Measurements from ENCODE around the gene ZNF506. TPM values are rescaled to one million over a fixed set of nuclear protein-coding genes. Genes with fewer than 3 reads are reported as not detected.
"Not testable (repeated sequence)": the region's sequence is repeated elsewhere in the genome, so short reads cannot be mapped to it uniquely, and the experiment has no call there.

The ZNF506 gene
- total and polyA plus RNA-seq, 2 experiments from 2014 or later = 26.0 to 42.1 TPM

DNA sequence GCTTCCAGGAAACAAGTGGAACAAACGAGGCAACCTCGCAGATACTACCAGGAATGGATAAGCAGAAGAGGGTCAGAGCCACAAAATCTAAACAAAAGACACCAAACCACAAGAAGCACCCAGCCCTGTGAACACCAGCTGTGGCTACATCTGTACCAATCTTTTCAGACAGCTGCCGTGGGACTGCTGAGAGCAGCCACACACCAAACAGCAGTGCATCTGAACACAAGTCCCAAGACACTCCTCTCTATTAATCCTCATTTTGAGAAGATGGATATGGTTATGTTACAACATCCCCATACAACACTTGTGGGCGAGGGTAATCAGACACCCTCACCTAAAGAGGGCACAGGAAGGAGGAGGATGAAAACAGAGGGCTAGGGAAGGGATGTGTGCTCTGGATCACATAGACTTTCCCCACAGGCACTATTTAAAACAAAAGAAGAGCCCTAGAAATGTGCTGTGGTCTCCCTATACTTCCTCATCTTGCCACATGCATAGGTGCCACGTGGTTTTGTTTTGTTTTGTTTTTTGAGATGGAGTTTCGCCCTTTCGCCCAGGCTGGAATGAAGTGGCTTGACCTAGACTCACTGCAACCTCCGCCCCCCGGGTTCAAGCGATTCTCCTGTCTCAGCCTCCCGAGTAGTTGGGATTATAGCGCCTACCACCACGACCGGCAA lies 47.1 kb downstream of the ZNF506 start:
- Mint-ChIP-seq H3K4me3 (no peak overlapping the region), H3K27me3 (ENCODE audit: insufficient read depth, low read depth, poor library complexity) (peaks cover 7% of the 10 kb centered on the region), H3K4me1 (peaks cover 11% of the 10 kb centered on the region), H3K9me3 (no peaks in the 10 kb centered on the region; the same call in 2 of the 3 replicates), H3K27ac (no peak overlapping the region), H3K36me3 (ENCODE audit: low read depth) (peaks cover 7% of the 10 kb centered on the region)
- no peaks in the 10 kb centered on the region for H3K36me3 ChIP-seq (ENCODE audit: insufficient read depth)
- no peak overlapping the region for H3K27ac ChIP-seq (ENCODE audit: low read depth)
- no peaks in the 10 kb centered on the region for H4K20me1 ChIP-seq (replicated peaks; ENCODE audit: insufficient read depth)
- H3K4me3 ChIP-seq = no peak overlapping the region
- H3K79me2 ChIP-seq (replicated peaks; ENCODE audit: insufficient read depth) = peaks cover 14% of the 10 kb centered on the region; the same call in 1 of the 2 replicates
- no peaks in the 10 kb centered on the region for H3K27me3 ChIP-seq (ENCODE audit: insufficient read depth)
- no peak overlapping the region for H3K4me2 ChIP-seq
- DNase-seq (ENCODE audit: low spot score) (no peak), ATAC-seq (no peak)
- no peak overlapping the region for H2AFZ ChIP-seq
- H3K9me2 ChIP-seq (ENCODE audit: insufficient read depth) = no peaks in the 10 kb centered on the region
- peaks cover 15% of the 10 kb centered on the region for H3K4me1 ChIP-seq (ENCODE audit: insufficient read depth)
- TF ChIP-seq JUNB (IDR thresholded peaks at IDR 0.05; ENCODE audit: unreplicated experiment) = no peak
- no peak for TF ChIP-seq ZNF114 (CRISPR knock-in tag; IDR thresholded peaks at IDR 0.05)
- TF ChIP-seq, protein P1, sequence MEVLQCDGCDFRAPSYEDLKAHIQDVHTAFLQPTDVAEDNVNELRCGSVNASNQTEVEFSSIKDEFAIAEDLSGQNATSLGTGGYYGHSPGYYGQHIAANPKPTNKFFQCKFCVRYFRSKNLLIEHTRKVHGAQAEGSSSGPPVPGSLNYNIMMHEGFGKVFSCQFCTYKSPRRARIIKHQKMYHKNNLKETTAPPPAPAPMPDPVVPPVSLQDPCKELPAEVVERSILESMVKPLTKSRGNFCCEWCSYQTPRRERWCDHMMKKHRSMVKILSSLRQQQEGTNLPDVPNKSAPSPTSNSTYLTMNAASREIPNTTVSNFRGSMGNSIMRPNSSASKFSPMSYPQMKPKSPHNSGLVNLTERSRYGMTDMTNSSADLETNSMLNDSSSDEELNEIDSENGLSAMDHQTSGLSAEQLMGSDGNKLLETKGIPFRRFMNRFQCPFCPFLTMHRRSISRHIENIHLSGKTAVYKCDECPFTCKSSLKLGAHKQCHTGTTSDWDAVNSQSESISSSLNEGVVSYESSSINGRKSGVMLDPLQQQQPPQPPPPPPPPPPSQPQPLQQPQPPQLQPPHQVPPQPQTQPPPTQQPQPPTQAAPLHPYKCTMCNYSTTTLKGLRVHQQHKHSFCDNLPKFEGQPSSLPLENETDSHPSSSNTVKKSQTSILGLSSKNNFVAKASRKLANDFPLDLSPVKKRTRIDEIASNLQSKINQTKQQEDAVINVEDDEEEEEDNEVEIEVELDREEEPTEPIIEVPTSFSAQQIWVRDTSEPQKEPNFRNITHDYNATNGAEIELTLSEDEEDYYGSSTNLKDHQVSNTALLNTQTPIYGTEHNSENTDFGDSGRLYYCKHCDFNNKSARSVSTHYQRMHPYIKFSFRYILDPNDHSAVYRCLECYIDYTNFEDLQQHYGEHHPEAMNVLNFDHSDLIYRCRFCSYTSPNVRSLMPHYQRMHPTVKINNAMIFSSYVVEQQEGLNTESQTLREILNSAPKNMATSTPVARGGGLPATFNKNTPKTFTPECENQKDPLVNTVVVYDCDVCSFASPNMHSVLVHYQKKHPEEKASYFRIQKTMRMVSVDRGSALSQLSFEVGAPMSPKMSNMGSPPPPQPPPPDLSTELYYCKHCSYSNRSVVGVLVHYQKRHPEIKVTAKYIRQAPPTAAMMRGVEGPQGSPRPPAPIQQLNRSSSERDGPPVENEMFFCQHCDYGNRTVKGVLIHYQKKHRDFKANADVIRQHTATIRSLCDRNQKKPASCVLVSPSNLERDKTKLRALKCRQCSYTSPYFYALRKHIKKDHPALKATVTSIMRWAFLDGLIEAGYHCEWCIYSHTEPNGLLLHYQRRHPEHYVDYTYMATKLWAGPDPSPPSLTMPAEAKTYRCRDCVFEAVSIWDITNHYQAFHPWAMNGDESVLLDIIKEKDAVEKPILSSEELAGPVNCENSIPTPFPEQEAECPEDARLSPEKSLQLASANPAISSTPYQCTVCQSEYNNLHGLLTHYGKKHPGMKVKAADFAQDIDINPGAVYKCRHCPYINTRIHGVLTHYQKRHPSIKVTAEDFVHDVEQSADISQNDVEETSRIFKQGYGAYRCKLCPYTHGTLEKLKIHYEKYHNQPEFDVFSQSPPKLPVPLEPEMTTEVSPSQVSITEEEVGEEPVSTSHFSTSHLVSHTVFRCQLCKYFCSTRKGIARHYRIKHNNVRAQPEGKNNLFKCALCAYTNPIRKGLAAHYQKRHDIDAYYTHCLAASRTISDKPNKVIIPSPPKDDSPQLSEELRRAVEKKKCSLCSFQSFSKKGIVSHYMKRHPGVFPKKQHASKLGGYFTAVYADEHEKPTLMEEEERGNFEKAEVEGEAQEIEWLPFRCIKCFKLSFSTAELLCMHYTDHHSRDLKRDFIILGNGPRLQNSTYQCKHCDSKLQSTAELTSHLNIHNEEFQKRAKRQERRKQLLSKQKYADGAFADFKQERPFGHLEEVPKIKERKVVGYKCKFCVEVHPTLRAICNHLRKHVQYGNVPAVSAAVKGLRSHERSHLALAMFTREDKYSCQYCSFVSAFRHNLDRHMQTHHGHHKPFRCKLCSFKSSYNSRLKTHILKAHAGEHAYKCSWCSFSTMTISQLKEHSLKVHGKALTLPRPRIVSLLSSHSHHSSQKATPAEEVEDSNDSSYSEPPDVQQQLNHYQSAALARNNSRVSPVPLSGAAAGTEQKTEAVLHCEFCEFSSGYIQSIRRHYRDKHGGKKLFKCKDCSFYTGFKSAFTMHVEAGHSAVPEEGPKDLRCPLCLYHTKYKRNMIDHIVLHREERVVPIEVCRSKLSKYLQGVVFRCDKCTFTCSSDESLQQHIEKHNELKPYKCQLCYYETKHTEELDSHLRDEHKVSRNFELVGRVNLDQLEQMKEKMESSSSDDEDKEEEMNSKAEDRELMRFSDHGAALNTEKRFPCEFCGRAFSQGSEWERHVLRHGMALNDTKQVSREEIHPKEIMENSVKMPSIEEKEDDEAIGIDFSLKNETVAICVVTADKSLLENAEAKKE (CRISPR knock-in tag; IDR thresholded peaks at IDR 0.05) = no peak
- TF ChIP-seq CREB1 (CRISPR knock-in tag; IDR thresholded peaks at IDR 0.05; ENCODE audit: low read depth) = no peak
- TF ChIP-seq STAT1 (IDR thresholded peaks at IDR 0.05; ENCODE audit: unreplicated experiment) = no peak
- TF ChIP-seq, protein P2, sequence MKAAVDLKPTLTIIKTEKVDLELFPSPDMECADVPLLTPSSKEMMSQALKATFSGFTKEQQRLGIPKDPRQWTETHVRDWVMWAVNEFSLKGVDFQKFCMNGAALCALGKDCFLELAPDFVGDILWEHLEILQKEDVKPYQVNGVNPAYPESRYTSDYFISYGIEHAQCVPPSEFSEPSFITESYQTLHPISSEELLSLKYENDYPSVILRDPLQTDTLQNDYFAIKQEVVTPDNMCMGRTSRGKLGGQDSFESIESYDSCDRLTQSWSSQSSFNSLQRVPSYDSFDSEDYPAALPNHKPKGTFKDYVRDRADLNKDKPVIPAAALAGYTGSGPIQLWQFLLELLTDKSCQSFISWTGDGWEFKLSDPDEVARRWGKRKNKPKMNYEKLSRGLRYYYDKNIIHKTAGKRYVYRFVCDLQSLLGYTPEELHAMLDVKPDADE (IDR thresholded peaks at IDR 0.05) = no peak
- TF ChIP-seq, protein P3, sequence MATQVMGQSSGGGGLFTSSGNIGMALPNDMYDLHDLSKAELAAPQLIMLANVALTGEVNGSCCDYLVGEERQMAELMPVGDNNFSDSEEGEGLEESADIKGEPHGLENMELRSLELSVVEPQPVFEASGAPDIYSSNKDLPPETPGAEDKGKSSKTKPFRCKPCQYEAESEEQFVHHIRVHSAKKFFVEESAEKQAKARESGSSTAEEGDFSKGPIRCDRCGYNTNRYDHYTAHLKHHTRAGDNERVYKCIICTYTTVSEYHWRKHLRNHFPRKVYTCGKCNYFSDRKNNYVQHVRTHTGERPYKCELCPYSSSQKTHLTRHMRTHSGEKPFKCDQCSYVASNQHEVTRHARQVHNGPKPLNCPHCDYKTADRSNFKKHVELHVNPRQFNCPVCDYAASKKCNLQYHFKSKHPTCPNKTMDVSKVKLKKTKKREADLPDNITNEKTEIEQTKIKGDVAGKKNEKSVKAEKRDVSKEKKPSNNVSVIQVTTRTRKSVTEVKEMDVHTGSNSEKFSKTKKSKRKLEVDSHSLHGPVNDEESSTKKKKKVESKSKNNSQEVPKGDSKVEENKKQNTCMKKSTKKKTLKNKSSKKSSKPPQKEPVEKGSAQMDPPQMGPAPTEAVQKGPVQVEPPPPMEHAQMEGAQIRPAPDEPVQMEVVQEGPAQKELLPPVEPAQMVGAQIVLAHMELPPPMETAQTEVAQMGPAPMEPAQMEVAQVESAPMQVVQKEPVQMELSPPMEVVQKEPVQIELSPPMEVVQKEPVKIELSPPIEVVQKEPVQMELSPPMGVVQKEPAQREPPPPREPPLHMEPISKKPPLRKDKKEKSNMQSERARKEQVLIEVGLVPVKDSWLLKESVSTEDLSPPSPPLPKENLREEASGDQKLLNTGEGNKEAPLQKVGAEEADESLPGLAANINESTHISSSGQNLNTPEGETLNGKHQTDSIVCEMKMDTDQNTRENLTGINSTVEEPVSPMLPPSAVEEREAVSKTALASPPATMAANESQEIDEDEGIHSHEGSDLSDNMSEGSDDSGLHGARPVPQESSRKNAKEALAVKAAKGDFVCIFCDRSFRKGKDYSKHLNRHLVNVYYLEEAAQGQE (IDR thresholded peaks at IDR 0.05; ENCODE audit: unreplicated experiment) = no peak
- no peak for TF ChIP-seq NANOG (IDR thresholded peaks at IDR 0.05; ENCODE audit: borderline replicate concordance)
- TF ChIP-seq, protein P4, sequence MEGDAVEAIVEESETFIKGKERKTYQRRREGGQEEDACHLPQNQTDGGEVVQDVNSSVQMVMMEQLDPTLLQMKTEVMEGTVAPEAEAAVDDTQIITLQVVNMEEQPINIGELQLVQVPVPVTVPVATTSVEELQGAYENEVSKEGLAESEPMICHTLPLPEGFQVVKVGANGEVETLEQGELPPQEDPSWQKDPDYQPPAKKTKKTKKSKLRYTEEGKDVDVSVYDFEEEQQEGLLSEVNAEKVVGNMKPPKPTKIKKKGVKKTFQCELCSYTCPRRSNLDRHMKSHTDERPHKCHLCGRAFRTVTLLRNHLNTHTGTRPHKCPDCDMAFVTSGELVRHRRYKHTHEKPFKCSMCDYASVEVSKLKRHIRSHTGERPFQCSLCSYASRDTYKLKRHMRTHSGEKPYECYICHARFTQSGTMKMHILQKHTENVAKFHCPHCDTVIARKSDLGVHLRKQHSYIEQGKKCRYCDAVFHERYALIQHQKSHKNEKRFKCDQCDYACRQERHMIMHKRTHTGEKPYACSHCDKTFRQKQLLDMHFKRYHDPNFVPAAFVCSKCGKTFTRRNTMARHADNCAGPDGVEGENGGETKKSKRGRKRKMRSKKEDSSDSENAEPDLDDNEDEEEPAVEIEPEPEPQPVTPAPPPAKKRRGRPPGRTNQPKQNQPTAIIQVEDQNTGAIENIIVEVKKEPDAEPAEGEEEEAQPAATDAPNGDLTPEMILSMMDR (conservative IDR thresholded peaks at IDR 0.05; ENCODE audit: low read depth in 2 of 2) = no peak
- H3F3A ChIP-seq (replicated peaks; ENCODE audit: low read depth) = no peaks in the 10 kb centered on the region

DNA sequence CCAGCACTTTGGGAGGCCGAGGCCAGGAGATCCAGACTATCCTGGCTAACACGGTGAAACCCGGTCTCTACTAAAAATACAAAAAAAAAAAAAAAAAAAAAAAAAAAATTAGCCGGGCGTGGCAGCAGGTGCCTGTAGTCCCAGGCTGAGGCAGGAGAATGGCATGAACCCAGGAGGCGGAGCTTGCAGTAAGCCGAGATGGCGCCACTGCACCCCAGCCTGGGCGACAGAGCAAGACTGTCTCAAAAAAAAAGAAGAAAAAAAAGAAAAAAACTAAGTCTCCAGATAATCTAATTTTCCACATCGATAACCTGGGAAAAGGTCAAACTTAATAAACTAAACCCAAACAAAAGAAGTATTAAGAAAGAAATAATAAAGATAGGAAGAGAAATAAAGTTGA lies 49.6 kb downstream of the ZNF506 start:
- not testable (repeated sequence) for H3K9me2 ChIP-seq (ENCODE audit: insufficient read depth); H3K36me3 Mint-ChIP-seq (ENCODE audit: low read depth); H3K27ac Mint-ChIP-seq; H3K4me1 ChIP-seq (ENCODE audit: insufficient read depth); H4K20me1 ChIP-seq (replicated peaks; ENCODE audit: insufficient read depth); H3K4me1 Mint-ChIP-seq; H3K27me3 ChIP-seq (ENCODE audit: insufficient read depth); H3K27ac ChIP-seq (ENCODE audit: low read depth); H3K79me2 ChIP-seq (replicated peaks; ENCODE audit: insufficient read depth); H3K4me3 ChIP-seq; H2AFZ ChIP-seq; DNase-seq (ENCODE audit: low spot score); ATAC-seq; H3K4me3 Mint-ChIP-seq; H3F3A ChIP-seq (replicated peaks; ENCODE audit: low read depth); H3K4me2 ChIP-seq; H3K36me3 ChIP-seq (ENCODE audit: insufficient read depth); H3K27me3 Mint-ChIP-seq (ENCODE audit: insufficient read depth, low read depth, poor library complexity)
- H3K9me3 Mint-ChIP-seq = peaks cover 11% of the 10 kb centered on the region

Measured in GM23338 (cell line).